ENCODE results near the gene CBLN4.
A peak's percentile ranks its signal among the peaks of the same experiment; 100 is the strongest.

Gene CBLN4

GRCh38 chr20:55978550-55978949 is 26.8 kb downstream of the CBLN4 start:
- ChIA-PET CTCF (no interaction called here), POLR2A (ENCODE audit: low non-redundant PET) (no interaction called here)
- TF ChIP-seq, protein P1, sequence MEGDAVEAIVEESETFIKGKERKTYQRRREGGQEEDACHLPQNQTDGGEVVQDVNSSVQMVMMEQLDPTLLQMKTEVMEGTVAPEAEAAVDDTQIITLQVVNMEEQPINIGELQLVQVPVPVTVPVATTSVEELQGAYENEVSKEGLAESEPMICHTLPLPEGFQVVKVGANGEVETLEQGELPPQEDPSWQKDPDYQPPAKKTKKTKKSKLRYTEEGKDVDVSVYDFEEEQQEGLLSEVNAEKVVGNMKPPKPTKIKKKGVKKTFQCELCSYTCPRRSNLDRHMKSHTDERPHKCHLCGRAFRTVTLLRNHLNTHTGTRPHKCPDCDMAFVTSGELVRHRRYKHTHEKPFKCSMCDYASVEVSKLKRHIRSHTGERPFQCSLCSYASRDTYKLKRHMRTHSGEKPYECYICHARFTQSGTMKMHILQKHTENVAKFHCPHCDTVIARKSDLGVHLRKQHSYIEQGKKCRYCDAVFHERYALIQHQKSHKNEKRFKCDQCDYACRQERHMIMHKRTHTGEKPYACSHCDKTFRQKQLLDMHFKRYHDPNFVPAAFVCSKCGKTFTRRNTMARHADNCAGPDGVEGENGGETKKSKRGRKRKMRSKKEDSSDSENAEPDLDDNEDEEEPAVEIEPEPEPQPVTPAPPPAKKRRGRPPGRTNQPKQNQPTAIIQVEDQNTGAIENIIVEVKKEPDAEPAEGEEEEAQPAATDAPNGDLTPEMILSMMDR (conservative IDR thresholded peaks at IDR 0.05; ENCODE audit: low read depth) = no peak
- no peak overlapping the region for H3K27ac ChIP-seq
- DNase-seq (ENCODE audit: low spot score) = no peak

DNA sequence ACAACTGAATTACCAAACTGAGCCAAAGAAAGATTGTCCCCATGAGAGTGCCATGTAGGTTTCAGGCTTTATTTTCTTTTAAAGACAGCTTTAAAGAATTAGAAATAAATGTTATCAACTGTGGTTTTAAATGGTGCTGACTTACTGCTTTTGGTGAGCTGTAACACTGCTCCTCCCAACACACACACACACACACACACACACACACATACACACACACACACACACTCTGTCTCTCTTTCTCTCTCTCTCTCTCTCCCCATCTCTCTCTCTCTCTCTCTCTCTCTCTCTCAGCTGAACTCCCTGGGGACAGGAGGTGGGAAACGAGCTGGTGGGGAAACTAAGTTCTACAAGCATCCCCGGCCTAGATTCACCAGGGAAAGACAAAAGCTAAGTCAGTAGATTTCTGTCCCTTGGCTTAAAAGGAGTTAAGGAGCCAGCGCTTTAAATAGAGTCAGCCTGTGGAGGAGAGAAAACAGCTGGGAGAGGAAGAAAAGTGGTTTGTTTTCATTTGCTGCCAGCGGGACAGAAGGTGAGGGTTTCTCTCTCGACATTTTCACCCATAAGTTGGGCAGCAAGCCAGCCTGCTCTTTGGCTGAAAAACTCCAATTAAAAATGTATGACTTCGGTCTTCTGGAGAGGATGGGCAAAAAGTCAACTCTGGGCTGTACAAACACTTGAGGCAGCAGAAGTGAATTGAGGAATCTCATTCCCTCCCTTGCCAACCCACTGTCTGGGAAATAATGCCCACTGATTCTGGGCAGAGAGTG is 27.4 kb downstream of the CBLN4 start:
- H3K27ac ChIP-seq = no peak overlapping the region
- CTCF ChIA-PET = interaction anchor here (0.8 kb wide), 1 partner anchor 13 kb away, joined by 3 read pairs; no protein-coding TSS in a partner anchor
- DNase-seq (ENCODE audit: low spot score) = no peak
- TF ChIP-seq, protein P1 (conservative IDR thresholded peaks at IDR 0.05; ENCODE audit: low read depth) = no peak
- POLR2A ChIA-PET (ENCODE audit: low non-redundant PET) = no interaction called here

GRCh38 chr20:55974491-55975202 is 30.7 kb downstream of the CBLN4 start:
- CTCF ChIA-PET = no interaction called here
- no peak for DNase-seq (ENCODE audit: low spot score)
- POLR2A ChIA-PET (ENCODE audit: low non-redundant PET) = no interaction called here
- H3K27ac ChIP-seq = no peak overlapping the region
- TF ChIP-seq, protein P1 (conservative IDR thresholded peaks at IDR 0.05; ENCODE audit: low read depth) = no peak

- CTCF ChIA-PET = interaction anchor here (0.7 kb wide), 1 partner anchor 13 kb away, joined by 3 read pairs; no protein-coding TSS in a partner anchor
- no peak for DNase-seq (ENCODE audit: low spot score)
- POLR2A ChIA-PET (ENCODE audit: low non-redundant PET) = no interaction called here
- no peak overlapping the region for H3K27ac ChIP-seq
- TF ChIP-seq, protein P1 (conservative IDR thresholded peaks at IDR 0.05; ENCODE audit: low read depth) = no peak
Measured at GRCh38 chr20:55964790-55965189, 40.5 kb downstream of the CBLN4 start.

DNA sequence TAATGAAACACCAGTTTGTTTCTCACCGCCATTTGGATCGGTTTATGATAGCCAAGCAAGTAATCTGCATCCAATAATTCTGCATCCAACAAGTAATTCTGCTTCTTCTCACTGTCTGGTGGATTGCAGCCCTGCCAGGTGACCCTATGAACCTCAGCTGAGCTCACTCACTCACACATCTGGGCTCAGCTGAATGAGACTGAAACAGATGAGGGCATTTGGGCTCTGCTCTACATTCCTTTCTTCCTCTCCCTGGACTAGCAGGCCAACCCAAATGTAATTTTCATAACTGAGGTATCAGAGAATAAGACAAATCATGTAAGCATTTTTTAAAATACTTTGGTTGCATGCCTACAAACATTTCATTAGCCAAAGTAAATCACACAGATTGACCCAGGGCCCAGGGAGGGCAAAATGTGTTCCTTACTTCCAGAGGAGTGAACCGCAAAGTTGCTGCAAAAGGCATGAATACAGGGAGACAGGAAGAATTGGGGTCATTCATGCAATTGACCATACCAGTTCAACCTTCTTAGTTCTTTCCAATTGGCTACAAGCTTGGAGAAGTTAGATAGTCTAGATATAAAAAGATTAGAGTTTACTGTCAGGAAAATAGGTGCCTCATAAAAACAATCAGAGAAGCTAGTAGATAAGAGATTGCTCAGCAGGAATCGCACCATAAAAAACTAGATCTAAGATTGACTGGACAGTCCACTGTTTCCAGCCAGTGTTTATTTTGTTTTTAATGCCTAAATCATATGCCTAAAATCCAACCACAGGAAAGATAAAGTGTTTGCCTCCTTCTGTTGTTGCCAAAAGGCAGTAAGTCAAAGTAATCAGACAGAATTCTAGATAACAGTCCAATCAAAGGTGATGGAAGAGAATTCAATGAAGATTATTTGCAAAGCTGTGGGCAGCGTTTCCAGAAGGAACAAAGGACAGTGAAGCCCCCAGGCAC is 43.7 kb downstream of the CBLN4 start:
- POLR2A ChIA-PET (ENCODE audit: low non-redundant PET) = no interaction called here
- DNase-seq (ENCODE audit: low spot score) = no peak
- CTCF ChIA-PET = interaction anchor here (0.5 kb wide), 1 partner anchor 39 kb away, joined by 3 read pairs; no protein-coding TSS in a partner anchor
- TF ChIP-seq, protein P1 (conservative IDR thresholded peaks at IDR 0.05; ENCODE audit: low read depth) = no peak
- H3K27ac ChIP-seq = no peak overlapping the region

- TF ChIP-seq, protein P1 (conservative IDR thresholded peaks at IDR 0.05; ENCODE audit: low read depth) = no peak
- POLR2A ChIA-PET (ENCODE audit: low non-redundant PET) = no interaction called here
- H3K27ac ChIP-seq = peak overlapping the region; percentile 9; the same call in 1 of the 2 replicates
- CTCF ChIA-PET = interaction anchor here (0.5 kb wide), 1 partner anchor 1224 kb away, joined by 3 read pairs; no protein-coding TSS in a partner anchor
- peak; percentile 22 for DNase-seq (ENCODE audit: low spot score)
Measured at GRCh38 chr20:55953201-55953600, 52.1 kb downstream of the CBLN4 start.

Measured in RWPE1 (cell line).